ENCODE results near the gene LMTK3. TPM values are rescaled to one million over a fixed set of nuclear protein-coding genes. Genes with fewer than 3 reads are reported as not detected.

Gene LMTK3
- total RNA-seq, 1 donor from 2014 or later, result 0.02 TPM

- Histone ChIP-seq H4K20me1 (ENCODE audit: low read depth) (peaks cover 4% of the 10 kb centered on the region), H3K9me3 (ENCODE audit: low read depth) (no peaks in the 10 kb centered on the region), H3K27me3 (peaks cover 20% of the 10 kb centered on the region), H3K79me2 (ENCODE audit: low read depth) (no peaks in the 10 kb centered on the region), H3K27ac (no peak overlapping the region), H3K36me3 (no peaks in the 10 kb centered on the region), H2AFZ (replicated peaks) (no peak overlapping the region), H3K4me2 (no peak overlapping the region), H3K4me3 (no peak overlapping the region), H3K9ac (no peak overlapping the region), H3F3A (ENCODE audit: low read depth) (peaks cover 39% of the 10 kb centered on the region), H3K4me1 (peaks cover 14% of the 10 kb centered on the region)
- TF ChIP-seq EZH2 (IDR thresholded peaks at IDR 0.05), result no peak
- no peak for TF ChIP-seq EZH2phosphoT487 (IDR thresholded peaks at IDR 0.05)
- TF ChIP-seq, protein P1, sequence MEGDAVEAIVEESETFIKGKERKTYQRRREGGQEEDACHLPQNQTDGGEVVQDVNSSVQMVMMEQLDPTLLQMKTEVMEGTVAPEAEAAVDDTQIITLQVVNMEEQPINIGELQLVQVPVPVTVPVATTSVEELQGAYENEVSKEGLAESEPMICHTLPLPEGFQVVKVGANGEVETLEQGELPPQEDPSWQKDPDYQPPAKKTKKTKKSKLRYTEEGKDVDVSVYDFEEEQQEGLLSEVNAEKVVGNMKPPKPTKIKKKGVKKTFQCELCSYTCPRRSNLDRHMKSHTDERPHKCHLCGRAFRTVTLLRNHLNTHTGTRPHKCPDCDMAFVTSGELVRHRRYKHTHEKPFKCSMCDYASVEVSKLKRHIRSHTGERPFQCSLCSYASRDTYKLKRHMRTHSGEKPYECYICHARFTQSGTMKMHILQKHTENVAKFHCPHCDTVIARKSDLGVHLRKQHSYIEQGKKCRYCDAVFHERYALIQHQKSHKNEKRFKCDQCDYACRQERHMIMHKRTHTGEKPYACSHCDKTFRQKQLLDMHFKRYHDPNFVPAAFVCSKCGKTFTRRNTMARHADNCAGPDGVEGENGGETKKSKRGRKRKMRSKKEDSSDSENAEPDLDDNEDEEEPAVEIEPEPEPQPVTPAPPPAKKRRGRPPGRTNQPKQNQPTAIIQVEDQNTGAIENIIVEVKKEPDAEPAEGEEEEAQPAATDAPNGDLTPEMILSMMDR (IDR thresholded peaks at IDR 0.05), result no peak
- Mint-ChIP-seq H3K9me3 (no peaks in the 10 kb centered on the region), H3K4me3 (no peak overlapping the region), H3K27ac (no peak overlapping the region), H3K27me3 (ENCODE audit: insufficient read depth, low read depth) (peaks cover 13% of the 10 kb centered on the region), H3K36me3 (peaks cover 1% of the 10 kb centered on the region), H3K4me1 (peaks cover 30% of the 10 kb centered on the region)
- DNase-seq (ENCODE audit: low spot score), result no peak
Observed at GRCh38 chr19:48497728-48498594, 13.7 kb downstream of the LMTK3 start.

- DNase-seq (ENCODE audit: low spot score), result no peak
- no peaks in the 10 kb centered on the region for H3K9me3 Mint-ChIP-seq
- H3K27me3 ChIP-seq, result peaks cover 20% of the 10 kb centered on the region
- H3K36me3 Mint-ChIP-seq, result peaks cover 1% of the 10 kb centered on the region
- no peak overlapping the region for H3K27ac ChIP-seq
- H3K4me3 ChIP-seq, result no peak overlapping the region
- H3K79me2 ChIP-seq (ENCODE audit: low read depth), result no peaks in the 10 kb centered on the region
- no peaks in the 10 kb centered on the region for H3K36me3 ChIP-seq
- no peak overlapping the region for H3K4me3 Mint-ChIP-seq
- H3K27ac Mint-ChIP-seq, result no peak overlapping the region
- H4K20me1 ChIP-seq (ENCODE audit: low read depth), result peaks cover 8% of the 10 kb centered on the region
- peaks cover 17% of the 10 kb centered on the region for H3K27me3 Mint-ChIP-seq (ENCODE audit: insufficient read depth, low read depth)
- TF ChIP-seq EZH2 (IDR thresholded peaks at IDR 0.05), result no peak
- no peak for TF ChIP-seq EZH2phosphoT487 (IDR thresholded peaks at IDR 0.05)
- TF ChIP-seq, protein P1 (IDR thresholded peaks at IDR 0.05), result no peak
- H3K4me2 ChIP-seq, result no peak overlapping the region
- H3K9me3 ChIP-seq (ENCODE audit: low read depth), result no peaks in the 10 kb centered on the region
- H3K4me1 ChIP-seq, result peaks cover 10% of the 10 kb centered on the region
- H3K9ac ChIP-seq, result no peak overlapping the region
- H3F3A ChIP-seq (ENCODE audit: low read depth), result peaks cover 37% of the 10 kb centered on the region
- peaks cover 32% of the 10 kb centered on the region for H3K4me1 Mint-ChIP-seq
- H2AFZ ChIP-seq (replicated peaks), result no peak overlapping the region
Observed at GRCh38 chr19:48496959-48497727, 14.5 kb downstream of the LMTK3 start.

- Histone ChIP-seq H3K4me3 (no peak overlapping the region), H3K4me1 (peaks cover 14% of the 10 kb centered on the region), H2AFZ (replicated peaks) (no peak overlapping the region), H3F3A (ENCODE audit: low read depth) (peaks cover 42% of the 10 kb centered on the region), H3K27ac (no peak overlapping the region), H3K27me3 (peaks cover 25% of the 10 kb centered on the region), H3K9ac (no peak overlapping the region), H3K9me3 (ENCODE audit: low read depth) (no peaks in the 10 kb centered on the region), H3K79me2 (ENCODE audit: low read depth) (no peaks in the 10 kb centered on the region), H3K4me2 (no peak overlapping the region), H4K20me1 (ENCODE audit: low read depth) (peaks cover 13% of the 10 kb centered on the region), H3K36me3 (no peaks in the 10 kb centered on the region)
- peaks cover 39% of the 10 kb centered on the region for H3K4me1 Mint-ChIP-seq
- peaks cover 1% of the 10 kb centered on the region for H3K36me3 Mint-ChIP-seq
- no peak for DNase-seq (ENCODE audit: low spot score)
- no peak overlapping the region for H3K27ac Mint-ChIP-seq
- peaks cover 20% of the 10 kb centered on the region for H3K27me3 Mint-ChIP-seq (ENCODE audit: insufficient read depth, low read depth)
- TF ChIP-seq, protein P1 (IDR thresholded peaks at IDR 0.05), result no peak
- TF ChIP-seq EZH2 (IDR thresholded peaks at IDR 0.05), result no peak
- no peak for TF ChIP-seq EZH2phosphoT487 (IDR thresholded peaks at IDR 0.05)
- peak overlapping the region; percentile 83 for H3K4me3 Mint-ChIP-seq
- H3K9me3 Mint-ChIP-seq, result no peaks in the 10 kb centered on the region
Observed at GRCh38 chr19:48495396-48495795, 16.2 kb downstream of the LMTK3 start.

All from neural progenitor cell (in vitro differentiated cells).